Measurements from ENCODE around the gene CDH11.

DNA sequence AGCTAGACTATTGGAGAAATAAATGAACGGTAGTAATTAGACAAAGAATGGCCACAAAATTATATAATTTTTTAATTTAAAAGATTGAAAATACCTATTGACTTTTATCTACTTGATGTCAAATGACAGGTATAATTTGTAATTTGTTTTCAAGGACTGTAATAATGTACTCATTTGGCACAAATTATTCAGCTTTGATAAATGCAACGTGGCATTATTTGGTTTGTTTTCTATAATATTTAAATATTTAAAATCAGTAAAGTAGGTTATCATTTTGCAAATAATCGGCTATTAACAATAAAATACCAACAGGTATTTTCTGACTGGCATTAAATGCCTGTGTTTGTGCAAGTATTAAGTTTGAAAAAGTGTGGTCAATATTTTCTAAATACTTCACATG lies 60.6 kb downstream of the CDH11 start:
- TF ChIP-seq, protein P1, sequence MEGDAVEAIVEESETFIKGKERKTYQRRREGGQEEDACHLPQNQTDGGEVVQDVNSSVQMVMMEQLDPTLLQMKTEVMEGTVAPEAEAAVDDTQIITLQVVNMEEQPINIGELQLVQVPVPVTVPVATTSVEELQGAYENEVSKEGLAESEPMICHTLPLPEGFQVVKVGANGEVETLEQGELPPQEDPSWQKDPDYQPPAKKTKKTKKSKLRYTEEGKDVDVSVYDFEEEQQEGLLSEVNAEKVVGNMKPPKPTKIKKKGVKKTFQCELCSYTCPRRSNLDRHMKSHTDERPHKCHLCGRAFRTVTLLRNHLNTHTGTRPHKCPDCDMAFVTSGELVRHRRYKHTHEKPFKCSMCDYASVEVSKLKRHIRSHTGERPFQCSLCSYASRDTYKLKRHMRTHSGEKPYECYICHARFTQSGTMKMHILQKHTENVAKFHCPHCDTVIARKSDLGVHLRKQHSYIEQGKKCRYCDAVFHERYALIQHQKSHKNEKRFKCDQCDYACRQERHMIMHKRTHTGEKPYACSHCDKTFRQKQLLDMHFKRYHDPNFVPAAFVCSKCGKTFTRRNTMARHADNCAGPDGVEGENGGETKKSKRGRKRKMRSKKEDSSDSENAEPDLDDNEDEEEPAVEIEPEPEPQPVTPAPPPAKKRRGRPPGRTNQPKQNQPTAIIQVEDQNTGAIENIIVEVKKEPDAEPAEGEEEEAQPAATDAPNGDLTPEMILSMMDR (IDR thresholded peaks at IDR 0.05), result no peak
- no peak for TF ChIP-seq POLR2A (IDR thresholded peaks at IDR 0.05; ENCODE audit: low read depth)
